ENCODE measurements around the gene PDZK1IP1. TPM values are rescaled to one million over a fixed set of nuclear protein-coding genes. Genes with fewer than 3 reads are reported as not detected.

PDZK1IP1 gene
- total and polyA plus RNA-seq, 2 of the 4 experiments (the other 2 are of a cell fraction): not detected

DNA sequence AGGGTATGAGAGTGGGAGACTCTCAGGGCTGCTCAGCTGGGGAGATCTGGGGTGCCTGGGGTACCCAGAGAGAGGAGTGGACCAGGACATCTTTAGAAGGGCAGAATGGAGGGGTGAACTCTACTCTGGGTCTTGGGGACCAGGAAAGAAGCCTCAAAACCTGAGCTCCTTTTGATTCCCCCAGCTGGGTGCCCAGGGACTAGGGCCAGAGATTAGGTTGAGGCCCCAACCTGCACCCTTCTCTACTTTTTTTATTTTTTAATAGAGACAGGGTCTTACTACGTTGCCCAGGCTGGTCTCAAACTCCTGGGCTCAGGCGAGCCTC lies 1.9 kb downstream of the PDZK1IP1 start:
- TF ChIP-seq FOS (IDR thresholded peaks at IDR 0.05; ENCODE audit: low read depth, low read length) (no peak), MAFK (IDR thresholded peaks at IDR 0.05; ENCODE audit: low read depth, low read length) (no peak), MAZ (IDR thresholded peaks at IDR 0.05; ENCODE audit: borderline replicate concordance, low read depth, low read length) (no peak), CEBPB (IDR thresholded peaks at IDR 0.05; ENCODE audit: low read depth, low read length) (no peak), RFX5 (IDR thresholded peaks at IDR 0.05; ENCODE audit: low read depth, low read length) (no peak), SMC3 (IDR thresholded peaks at IDR 0.05; ENCODE audit: low read depth, low read length) (no peak), RAD21 (IDR thresholded peaks at IDR 0.05; ENCODE audit: low read length) (no peak), POLR2A (IDR thresholded peaks at IDR 0.05; ENCODE audit: low read depth, low read length) (no peak), BHLHE40 (IDR thresholded peaks at IDR 0.05; ENCODE audit: low read depth, low read length) (no peak), MXI1 (IDR thresholded peaks at IDR 0.05; ENCODE audit: borderline replicate concordance, low read depth, low read length) (no peak), RCOR1 (IDR thresholded peaks at IDR 0.05; ENCODE audit: insufficient replicate concordance, low read length) (no peak), CHD1 (IDR thresholded peaks at IDR 0.05; ENCODE audit: low read depth, low read length) (no peak), NFE2L2 (IDR thresholded peaks at IDR 0.05; ENCODE audit: low read depth, low read length) (no peak)
- TF ChIP-seq, protein P1, sequence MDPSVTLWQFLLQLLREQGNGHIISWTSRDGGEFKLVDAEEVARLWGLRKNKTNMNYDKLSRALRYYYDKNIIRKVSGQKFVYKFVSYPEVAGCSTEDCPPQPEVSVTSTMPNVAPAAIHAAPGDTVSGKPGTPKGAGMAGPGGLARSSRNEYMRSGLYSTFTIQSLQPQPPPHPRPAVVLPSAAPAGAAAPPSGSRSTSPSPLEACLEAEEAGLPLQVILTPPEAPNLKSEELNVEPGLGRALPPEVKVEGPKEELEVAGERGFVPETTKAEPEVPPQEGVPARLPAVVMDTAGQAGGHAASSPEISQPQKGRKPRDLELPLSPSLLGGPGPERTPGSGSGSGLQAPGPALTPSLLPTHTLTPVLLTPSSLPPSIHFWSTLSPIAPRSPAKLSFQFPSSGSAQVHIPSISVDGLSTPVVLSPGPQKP (IDR thresholded peaks at IDR 0.05; ENCODE audit: borderline replicate concordance, low read depth, low read length): no peak
- TF ChIP-seq, protein P2, sequence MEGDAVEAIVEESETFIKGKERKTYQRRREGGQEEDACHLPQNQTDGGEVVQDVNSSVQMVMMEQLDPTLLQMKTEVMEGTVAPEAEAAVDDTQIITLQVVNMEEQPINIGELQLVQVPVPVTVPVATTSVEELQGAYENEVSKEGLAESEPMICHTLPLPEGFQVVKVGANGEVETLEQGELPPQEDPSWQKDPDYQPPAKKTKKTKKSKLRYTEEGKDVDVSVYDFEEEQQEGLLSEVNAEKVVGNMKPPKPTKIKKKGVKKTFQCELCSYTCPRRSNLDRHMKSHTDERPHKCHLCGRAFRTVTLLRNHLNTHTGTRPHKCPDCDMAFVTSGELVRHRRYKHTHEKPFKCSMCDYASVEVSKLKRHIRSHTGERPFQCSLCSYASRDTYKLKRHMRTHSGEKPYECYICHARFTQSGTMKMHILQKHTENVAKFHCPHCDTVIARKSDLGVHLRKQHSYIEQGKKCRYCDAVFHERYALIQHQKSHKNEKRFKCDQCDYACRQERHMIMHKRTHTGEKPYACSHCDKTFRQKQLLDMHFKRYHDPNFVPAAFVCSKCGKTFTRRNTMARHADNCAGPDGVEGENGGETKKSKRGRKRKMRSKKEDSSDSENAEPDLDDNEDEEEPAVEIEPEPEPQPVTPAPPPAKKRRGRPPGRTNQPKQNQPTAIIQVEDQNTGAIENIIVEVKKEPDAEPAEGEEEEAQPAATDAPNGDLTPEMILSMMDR (conservative IDR thresholded peaks at IDR 0.05; ENCODE audit: low read depth, low read length): no peak
- TF ChIP-seq, protein P3, sequence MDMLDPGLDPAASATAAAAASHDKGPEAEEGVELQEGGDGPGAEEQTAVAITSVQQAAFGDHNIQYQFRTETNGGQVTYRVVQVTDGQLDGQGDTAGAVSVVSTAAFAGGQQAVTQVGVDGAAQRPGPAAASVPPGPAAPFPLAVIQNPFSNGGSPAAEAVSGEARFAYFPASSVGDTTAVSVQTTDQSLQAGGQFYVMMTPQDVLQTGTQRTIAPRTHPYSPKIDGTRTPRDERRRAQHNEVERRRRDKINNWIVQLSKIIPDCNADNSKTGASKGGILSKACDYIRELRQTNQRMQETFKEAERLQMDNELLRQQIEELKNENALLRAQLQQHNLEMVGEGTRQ (IDR thresholded peaks at IDR 0.05; ENCODE audit: low read depth, low read length): no peak
- dilution Hi-C loops (cut with HindIII; ENCODE audit: low sequenced_read_pairs, unreplicated experiment): no loop called here
- Histone ChIP-seq H3K79me1 (ENCODE audit: low read depth in 1 of 2, low read length in 2 of 2) (no peaks in the 10 kb centered on the region), H2AK5ac (ENCODE audit: low read depth, low read length) (no peak overlapping the region), H3K4ac (ENCODE audit: low read depth, low read length) (no peak overlapping the region), H4K5ac (ENCODE audit: low read depth, low read length) (no peak overlapping the region), H4K8ac (ENCODE audit: low read depth in 2 of 2, low read length in 2 of 2) (no peak overlapping the region), H3K9me3 (ENCODE audit: control insufficient read depth, insufficient read depth, low read length) (no peaks in the 10 kb centered on the region), H2BK20ac (ENCODE audit: low read depth, low read length) (no peak overlapping the region), H3K27me3 (ENCODE audit: control insufficient read depth, insufficient read depth, low read length) (peaks cover 2% of the 10 kb centered on the region; the same call in 1 of the 2 replicates), H3K14ac (replicated peaks; ENCODE audit: low read depth, low read length) (no peak overlapping the region), H3K9ac (ENCODE audit: low read depth, low read length) (no peak overlapping the region), H4K20me1 (ENCODE audit: insufficient read depth, low read length) (no peaks in the 10 kb centered on the region; the same call in 1 of the 2 replicates), H2AK9ac (replicated peaks; ENCODE audit: low read depth, low read length, poor library complexity) (no peak overlapping the region), H3K36me3 (ENCODE audit: control insufficient read depth, insufficient read depth, low read length) (no peaks in the 10 kb centered on the region), H2BK15ac (ENCODE audit: low read depth, low read length) (no peak overlapping the region), H2AFZ (replicated peaks; ENCODE audit: low read length, poor library complexity) (no peak overlapping the region), H3K4me2 (ENCODE audit: low read depth, low read length) (no peak overlapping the region), H3K56ac (ENCODE audit: extremely low read depth, insufficient read depth, low read length) (no peak overlapping the region), H3K9me1 (ENCODE audit: insufficient read depth, low read length) (no peaks in the 10 kb centered on the region), H3K4me1 (ENCODE audit: control insufficient read depth, insufficient read depth, low read length) (peaks cover 2% of the 10 kb centered on the region; the same call in 1 of the 2 replicates), H4K91ac (ENCODE audit: insufficient read depth, low read depth, low read length) (no peak overlapping the region), H2BK120ac (ENCODE audit: low read depth, low read length) (no peak overlapping the region), H3K27ac (ENCODE audit: insufficient read depth, low read length) (no peak overlapping the region), H3K18ac (ENCODE audit: low read depth, low read length) (no peak overlapping the region), H3K4me3 (ENCODE audit: insufficient read depth, low read depth, low read length) (no peak overlapping the region), H2BK5ac (ENCODE audit: low read depth, low read length, poor library complexity, severe bottlenecking) (no peak overlapping the region), H3K23ac (ENCODE audit: low read depth, low read length) (no peak overlapping the region)
- in situ Hi-C loops (cut with MboI; ENCODE audit: low sequenced_read_pairs): loop anchor here (10.0 kb wide), 1 partner anchor 527 kb away; no protein-coding TSS in a partner anchor
- intact Hi-C loops (cut with micrococcal nuclease): no loop called here
- WGBS, 2 experiments (ENCODE audit: extremely low coverage in 2 of 2, insufficient read length in 1 of 2): 32% methylated on average over 2 of the region's 2 CpGs; no CpG with 5 or more reads in 1 of the 2 experiments
- ChIA-PET CTCF (interaction anchor here (0.9 kb wide), 1 partner anchor 75 kb away, joined by 3 read pairs; no protein-coding TSS in a partner anchor), POLR2A (ENCODE audit: unreplicated experiment) (no interaction called here)
- ATAC-seq (ENCODE audit: low read depth) (no peak), DNase-seq (no peak)
- BruUV-seq (replicated peaks): no TSS peak
